Measurements from ENCODE around the gene MAP3K20.

The MAP3K20 gene

GRCh38 chr2:173051463-173052215, 24.0 kb upstream of the MAP3K20 start:
- DNase-seq, result no peak

- no peak for DNase-seq
Measured at GRCh38 chr2:173053043-173053699, 22.5 kb upstream of the MAP3K20 start.

- DNase-seq, result no peak
Measured at GRCh38 chr2:173054466-173054865, 21.2 kb upstream of the MAP3K20 start.

- no peak for DNase-seq
Measured at GRCh38 chr2:173056705-173057364, 18.8 kb upstream of the MAP3K20 start.

GRCh38 chr2:173058097-173058496, 17.5 kb upstream of the MAP3K20 start:
- no peak for DNase-seq

GRCh38 chr2:173058673-173059072, 17.0 kb upstream of the MAP3K20 start:
- DNase-seq, result no peak

GRCh38 chr2:173059292-173059691, 16.4 kb upstream of the MAP3K20 start:
- no peak for DNase-seq

- no peak for DNase-seq
Measured at GRCh38 chr2:173059971-173060461, 15.6 kb upstream of the MAP3K20 start.

GRCh38 chr2:173062801-173063200, 12.8 kb upstream of the MAP3K20 start:
- no peak for DNase-seq

GRCh38 chr2:173064151-173064805, 11.4 kb upstream of the MAP3K20 start:
- no peak for DNase-seq

- no peak for DNase-seq
Measured at GRCh38 chr2:173066887-173067676, 8.6 kb upstream of the MAP3K20 start.

- no peak for DNase-seq
Measured at GRCh38 chr2:173075056-173075780, 428 bp upstream of the MAP3K20 start.

GRCh38 chr2:173076581-173077345, 1.1 kb downstream of the MAP3K20 start:
- no peak for DNase-seq

GRCh38 chr2:173077506-173078177, 2.0 kb downstream of the MAP3K20 start:
- no peak for DNase-seq

- DNase-seq, result no peak
Measured at GRCh38 chr2:173079141-173079540, 3.5 kb downstream of the MAP3K20 start.

GRCh38 chr2:173079973-173080860, 4.6 kb downstream of the MAP3K20 start:
- no peak for DNase-seq

GRCh38 chr2:173086518-173087213, 11.0 kb downstream of the MAP3K20 start:
- DNase-seq, result no peak

- no peak for DNase-seq
Measured at GRCh38 chr2:173087214-173087581, 11.6 kb downstream of the MAP3K20 start.
